Measurements from ENCODE around the gene PGS1.
A peak's percentile ranks its signal among the peaks of the same experiment; 100 is the strongest.

Gene PGS1

DNA sequence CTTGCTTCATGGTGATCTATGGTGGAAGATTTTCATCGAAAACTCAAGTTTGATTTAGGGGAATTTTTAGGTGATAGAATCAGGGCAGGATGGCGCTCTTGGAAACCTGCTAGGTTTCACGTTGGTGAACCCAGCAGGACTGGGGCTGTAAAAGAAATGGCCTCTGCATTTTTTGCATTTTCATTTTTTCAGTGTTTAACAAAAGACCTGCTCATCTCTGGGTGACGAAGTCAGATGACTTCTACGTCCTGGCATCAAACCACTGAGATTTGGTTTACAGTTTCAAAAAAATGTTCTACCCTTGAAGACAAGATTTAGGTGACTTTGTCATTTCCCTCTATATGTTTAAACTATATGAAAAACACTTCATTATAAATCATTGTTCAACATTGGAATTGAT lies 1.9 kb downstream of the PGS1 start:
- Histone ChIP-seq H3K9me3 (ENCODE audit: control insufficient read depth in 1 of 2, low read length in 2 of 2) (no peaks in the 10 kb centered on the region), H3K36me3 (ENCODE audit: control insufficient read depth in 1 of 2, insufficient read depth in 2 of 2, low read length in 2 of 2) (peaks cover 0 to 12% of the 10 kb centered on the region in 2 donors), H3K4me1 (ENCODE audit: control insufficient read depth in 1 of 2, insufficient read depth in 2 of 2, low read length in 2 of 2) (peaks cover 11 to 20% of the 10 kb centered on the region in 2 donors), H3K27me3 (ENCODE audit: low read depth, low read length) (no peaks in the 10 kb centered on the region), H3K4me3 (ENCODE audit: low read depth in 1 of 2, low read length in 2 of 2) (no peak overlapping the region), H3K27ac (ENCODE audit: low read length) (peak overlapping the region; percentile 71)

DNA sequence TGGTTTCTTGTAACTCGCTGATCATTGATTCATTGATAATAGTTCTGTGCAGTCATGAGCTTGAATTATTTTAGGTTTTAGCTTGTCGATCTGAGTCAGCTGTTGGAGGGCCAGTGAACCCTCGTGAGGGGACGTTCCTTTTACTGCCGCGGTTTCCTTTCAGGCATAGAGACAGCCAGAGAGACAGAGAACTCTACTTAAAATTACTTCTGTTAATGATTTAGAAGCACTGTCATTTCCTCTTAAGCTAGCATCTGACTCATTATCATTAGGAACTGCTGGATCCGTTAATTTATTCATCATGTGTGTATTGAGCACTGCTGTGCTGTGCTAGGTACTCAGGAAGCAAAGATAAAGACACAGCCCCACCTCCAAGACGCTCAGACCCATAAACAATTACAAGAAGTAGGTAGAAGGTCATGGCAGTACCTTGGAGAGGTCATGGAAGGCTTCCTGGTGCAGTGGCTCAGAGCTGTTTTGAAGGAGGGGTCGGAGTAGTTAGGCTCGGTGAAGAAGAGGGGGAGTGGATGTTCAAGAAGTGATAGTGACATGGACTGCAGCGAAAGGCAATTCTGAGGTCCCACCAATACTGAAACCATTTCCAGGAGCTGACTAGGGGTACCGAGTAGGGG lies 3.3 kb downstream of the PGS1 start:
- Histone ChIP-seq H3K9me3 (ENCODE audit: control insufficient read depth in 1 of 2, low read length in 2 of 2) (no peaks in the 10 kb centered on the region), H3K27me3 (ENCODE audit: low read depth, low read length) (no peaks in the 10 kb centered on the region), H3K27ac (ENCODE audit: low read length) (peak overlapping the region; percentile 71), H3K4me3 (ENCODE audit: low read depth in 1 of 2, low read length in 2 of 2) (peak overlapping the region in 1 of 2 donors; percentile 17), H3K4me1 (ENCODE audit: control insufficient read depth in 1 of 2, insufficient read depth in 2 of 2, low read length in 2 of 2) (peaks cover 11 to 16% of the 10 kb centered on the region in 2 donors), H3K36me3 (ENCODE audit: control insufficient read depth in 1 of 2, insufficient read depth in 2 of 2, low read length in 2 of 2) (peaks cover 0 to 12% of the 10 kb centered on the region in 2 donors)

DNA sequence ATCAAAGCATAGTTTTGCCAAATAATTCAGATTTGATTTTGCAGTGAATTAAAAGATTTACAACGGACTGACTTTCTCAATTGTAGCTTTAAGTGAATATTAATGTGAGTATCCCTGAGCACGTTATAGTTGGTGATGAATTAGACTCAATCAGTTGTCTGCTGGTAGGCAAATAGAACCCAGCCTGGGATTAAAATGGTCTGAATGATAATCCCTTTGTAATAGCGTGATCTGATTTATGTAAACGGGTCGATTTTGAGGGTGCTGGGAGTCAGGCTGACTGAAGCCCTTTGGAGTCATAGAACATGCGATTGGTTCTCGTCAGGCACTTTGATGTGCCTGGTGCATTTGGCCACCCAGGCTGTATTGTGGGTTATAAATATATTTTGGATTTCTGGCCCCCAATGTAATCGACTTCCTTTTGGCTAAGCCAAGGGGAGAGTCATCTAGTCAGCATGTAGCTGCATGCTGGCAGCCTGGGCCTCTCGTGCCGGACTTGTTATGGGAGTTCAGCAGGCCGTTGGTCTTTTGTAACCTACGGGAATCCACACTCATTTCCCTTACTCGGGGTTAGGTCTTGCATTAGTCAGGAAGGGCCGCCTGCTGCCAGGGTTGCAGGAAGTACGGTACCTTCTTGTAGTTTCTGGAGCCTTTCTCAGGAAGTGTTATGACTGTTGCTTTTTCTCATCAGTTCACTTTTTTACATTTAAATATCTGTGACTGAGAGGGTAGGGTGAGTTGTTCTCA lies 5.4 kb downstream of the PGS1 start:
- Histone ChIP-seq H3K27me3 (ENCODE audit: low read depth, low read length) (no peaks in the 10 kb centered on the region), H3K9me3 (ENCODE audit: control insufficient read depth in 1 of 2, low read length in 2 of 2) (no peaks in the 10 kb centered on the region), H3K4me1 (ENCODE audit: control insufficient read depth in 1 of 2, insufficient read depth in 2 of 2, low read length in 2 of 2) (peaks cover 16 to 20% of the 10 kb centered on the region in 2 donors), H3K36me3 (ENCODE audit: control insufficient read depth in 1 of 2, insufficient read depth in 2 of 2, low read length in 2 of 2) (peaks cover 0 to 7% of the 10 kb centered on the region in 2 donors), H3K4me3 (ENCODE audit: low read depth in 1 of 2, low read length in 2 of 2) (no peak overlapping the region), H3K27ac (ENCODE audit: low read length) (peak overlapping the region; percentile 85)

DNA sequence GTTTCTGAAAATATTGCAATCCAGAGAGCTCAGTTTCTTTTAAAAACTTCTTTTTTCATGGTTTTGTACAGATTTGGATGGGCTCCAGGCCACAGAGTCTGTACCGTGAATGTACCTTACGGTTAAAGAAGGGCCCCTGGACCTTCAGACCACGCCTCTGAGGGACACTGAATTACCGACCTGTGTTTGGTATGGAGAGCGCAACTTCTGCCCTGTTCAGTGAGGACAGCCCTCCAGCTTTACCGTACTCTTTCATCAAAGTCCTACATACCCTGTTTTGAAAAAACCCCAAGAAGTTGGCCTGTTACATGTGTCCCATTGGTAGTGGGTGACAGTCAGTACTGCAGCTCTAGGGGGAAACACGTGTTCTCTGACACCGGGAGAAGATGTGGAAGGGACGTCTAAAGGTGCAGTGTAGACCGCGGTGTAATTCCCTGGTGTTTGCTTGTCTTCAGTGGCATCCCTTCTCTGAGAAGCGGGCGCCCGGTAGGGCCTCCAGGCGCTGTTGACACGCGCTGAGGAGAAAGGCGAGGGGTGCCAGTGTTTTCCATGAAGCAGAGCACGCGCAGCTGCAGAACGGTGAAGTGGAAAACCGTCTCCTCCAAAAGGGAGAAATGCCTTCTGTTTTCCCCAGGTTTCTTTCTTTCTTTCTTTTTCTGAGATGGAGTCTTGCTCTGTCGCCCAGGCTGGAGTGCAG lies 6.2 kb downstream of the PGS1 start:
- no peaks in the 10 kb centered on the region for H3K27me3 ChIP-seq (ENCODE audit: low read depth, low read length)
- H3K4me1 ChIP-seq (ENCODE audit: control insufficient read depth in 1 of 2, insufficient read depth in 2 of 2, low read length in 2 of 2) = peaks cover 12 to 13% of the 10 kb centered on the region in 2 donors
- H3K36me3 ChIP-seq (ENCODE audit: control insufficient read depth in 1 of 2, insufficient read depth in 2 of 2, low read length in 2 of 2) = peaks cover 0 to 5% of the 10 kb centered on the region in 2 donors
- H3K27ac ChIP-seq (ENCODE audit: low read length) = peak overlapping the region; percentile 85
- peak overlapping the region in 1 of 2 donors; percentile 32 for H3K4me3 ChIP-seq (ENCODE audit: low read depth in 1 of 2, low read length in 2 of 2)
- H3K9me3 ChIP-seq (ENCODE audit: control insufficient read depth in 1 of 2, low read length in 2 of 2) = no peaks in the 10 kb centered on the region

DNA sequence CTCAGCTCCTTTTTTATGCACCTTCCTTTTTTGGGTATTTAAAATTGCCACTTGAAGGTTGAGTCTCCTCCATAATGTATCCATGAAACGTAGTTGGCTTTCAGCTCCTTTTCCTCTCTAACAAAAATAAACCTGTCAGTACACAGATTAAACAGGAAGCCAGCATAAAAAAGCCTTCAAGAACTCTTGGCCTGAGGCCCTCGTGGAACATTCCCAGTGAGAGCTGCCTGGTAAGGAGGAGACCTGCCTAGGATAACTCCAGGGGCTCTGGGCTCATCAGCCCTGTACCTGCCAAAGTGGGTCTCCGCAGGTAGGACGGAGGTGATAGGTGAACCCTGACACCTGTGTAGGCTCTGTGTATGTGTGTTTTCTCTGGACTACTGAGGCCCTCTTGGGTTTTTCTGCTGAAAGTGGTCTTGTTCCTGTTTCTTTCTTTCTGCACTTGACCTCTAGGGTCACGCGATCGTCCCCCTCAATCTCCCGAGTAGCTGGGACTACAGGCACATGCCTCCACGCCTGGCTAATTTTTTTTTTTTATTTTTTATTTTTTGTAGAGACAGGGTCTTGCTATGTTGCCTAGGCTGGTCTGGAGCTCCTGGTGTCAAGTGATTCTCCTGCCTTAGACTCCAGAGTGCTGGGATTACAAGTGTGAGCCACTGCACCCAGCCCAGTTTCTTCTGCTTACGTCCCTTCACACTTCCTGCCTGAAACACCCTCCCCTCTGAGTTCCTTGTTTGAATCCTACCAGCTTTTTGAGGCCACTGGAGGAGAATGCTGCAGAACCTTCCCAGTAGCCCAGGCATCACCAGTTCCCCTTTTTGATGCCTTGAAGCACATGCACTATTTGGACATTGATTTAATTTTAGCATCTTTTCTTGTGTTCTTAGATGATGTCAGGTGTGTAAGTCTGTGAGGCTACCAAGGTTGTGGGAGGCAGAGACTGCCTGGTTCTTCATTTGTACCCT lies 9.8 kb downstream of the PGS1 start:
- Histone ChIP-seq H3K27me3 (ENCODE audit: low read depth, low read length) (no peaks in the 10 kb centered on the region), H3K4me1 (ENCODE audit: control insufficient read depth in 1 of 2, insufficient read depth in 2 of 2, low read length in 2 of 2) (peaks cover 0 to 15% of the 10 kb centered on the region in 2 donors), H3K4me3 (ENCODE audit: low read depth in 1 of 2, low read length in 2 of 2) (peak overlapping the region in 1 of 2 donors; percentile 35), H3K36me3 (ENCODE audit: control insufficient read depth in 1 of 2, insufficient read depth in 2 of 2, low read length in 2 of 2) (peaks cover under 1 to 6% of the 10 kb centered on the region in 2 donors), H3K9me3 (ENCODE audit: control insufficient read depth in 1 of 2, low read length in 2 of 2) (no peaks in the 10 kb centered on the region), H3K27ac (ENCODE audit: low read length) (peak overlapping the region; percentile 78)

DNA sequence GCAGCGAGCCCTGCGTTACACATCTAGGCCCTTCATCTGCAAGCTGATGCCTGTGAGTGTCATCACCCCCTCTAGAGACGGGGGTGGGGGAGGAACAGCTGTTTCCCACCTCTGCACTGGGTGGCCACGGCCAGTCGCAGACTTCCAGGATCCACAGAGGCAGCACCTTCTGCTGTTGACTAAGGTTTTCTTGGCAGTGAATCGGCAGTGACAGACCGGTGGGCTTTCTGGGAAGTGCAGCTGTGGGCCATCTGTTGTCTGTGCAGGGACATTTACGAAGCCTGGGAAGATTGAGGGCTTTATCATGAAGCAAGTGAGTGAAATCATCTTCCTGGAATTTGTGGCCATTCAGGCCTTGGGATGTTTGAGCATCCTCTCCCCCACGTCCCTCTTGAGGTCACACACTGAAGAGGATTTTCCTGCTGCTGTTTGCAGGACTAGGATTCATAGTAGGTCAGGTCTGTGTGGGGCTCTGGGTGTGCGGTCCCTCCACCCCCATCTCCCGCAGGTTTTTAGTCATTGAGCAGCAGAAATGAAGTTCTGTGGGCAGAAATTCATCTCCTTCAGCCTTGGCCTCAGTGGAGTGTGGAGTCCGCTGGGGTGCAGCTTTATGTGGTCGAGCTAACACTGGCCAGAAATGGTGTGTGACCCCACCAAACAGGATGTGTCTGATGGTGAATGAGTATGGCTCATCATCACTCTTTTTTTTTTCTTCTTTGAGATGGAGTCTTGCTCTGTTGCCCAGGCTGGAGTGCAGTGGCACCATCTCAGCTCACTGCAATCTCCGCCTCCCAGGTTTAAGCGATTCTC lies 12.0 kb downstream of the PGS1 start:
- no peaks in the 10 kb centered on the region for H3K9me3 ChIP-seq (ENCODE audit: control insufficient read depth in 1 of 2, low read length in 2 of 2)
- H3K27me3 ChIP-seq (ENCODE audit: low read depth, low read length) = no peaks in the 10 kb centered on the region
- H3K36me3 ChIP-seq (ENCODE audit: control insufficient read depth in 1 of 2, insufficient read depth in 2 of 2, low read length in 2 of 2) = peaks cover 4 to 10% of the 10 kb centered on the region in 2 donors
- peaks cover 0 to 15% of the 10 kb centered on the region in 2 donors for H3K4me1 ChIP-seq (ENCODE audit: control insufficient read depth in 1 of 2, insufficient read depth in 2 of 2, low read length in 2 of 2)
- no peak overlapping the region for H3K4me3 ChIP-seq (ENCODE audit: low read depth in 1 of 2, low read length in 2 of 2)
- no peak overlapping the region for H3K27ac ChIP-seq (ENCODE audit: low read length)

DNA sequence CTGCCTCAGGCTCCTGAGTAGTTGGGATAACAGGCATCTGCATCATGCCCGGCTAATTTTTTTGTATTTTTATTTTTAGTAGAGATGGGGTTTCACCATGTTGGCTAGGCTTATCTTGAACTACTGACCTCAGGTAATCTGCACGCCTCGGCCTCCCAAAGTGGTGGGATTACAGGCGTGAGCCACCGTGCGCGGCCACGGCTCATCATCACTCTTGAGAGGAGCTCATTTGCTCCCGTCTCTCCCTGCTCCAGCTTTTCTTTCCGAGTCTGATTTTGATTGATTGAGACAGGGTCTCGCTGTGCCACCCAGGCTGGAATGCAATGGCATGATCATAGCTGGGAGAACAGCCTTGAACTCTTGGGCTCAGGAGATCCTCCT lies 12.6 kb downstream of the PGS1 start:
- Histone ChIP-seq H3K27ac (ENCODE audit: low read length) (no peak overlapping the region), H3K27me3 (ENCODE audit: low read depth, low read length) (no peaks in the 10 kb centered on the region)

DNA sequence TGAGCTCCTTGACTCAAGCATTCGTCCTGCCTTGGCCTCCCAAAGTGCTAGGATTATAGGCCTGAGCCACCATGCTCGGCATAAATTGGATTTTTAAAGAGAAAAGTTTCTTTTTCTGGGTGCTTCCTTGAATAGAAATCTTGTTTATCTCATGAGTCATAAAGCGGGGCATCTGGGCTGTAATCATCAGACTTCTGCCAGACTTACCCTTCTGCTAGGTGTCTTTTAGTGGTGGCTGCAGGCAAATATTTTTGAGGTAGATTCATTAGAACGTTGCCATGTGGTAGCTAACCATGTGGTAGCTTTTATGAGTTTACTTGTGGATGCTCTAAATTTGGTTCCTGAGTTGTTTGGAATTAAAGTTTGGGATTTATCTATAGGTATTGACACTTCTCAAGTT lies 13.4 kb downstream of the PGS1 start:
- no peak overlapping the region for H3K27ac ChIP-seq (ENCODE audit: low read length)
- H3K9me3 ChIP-seq (ENCODE audit: control insufficient read depth in 1 of 2, low read length in 2 of 2) = no peaks in the 10 kb centered on the region
- H3K36me3 ChIP-seq (ENCODE audit: control insufficient read depth in 1 of 2, insufficient read depth in 2 of 2, low read length in 2 of 2) = peaks cover 6 to 15% of the 10 kb centered on the region in 2 donors
- H3K4me3 ChIP-seq (ENCODE audit: low read depth in 1 of 2, low read length in 2 of 2) = no peak overlapping the region
- peaks cover 0 to 15% of the 10 kb centered on the region in 2 donors for H3K4me1 ChIP-seq (ENCODE audit: control insufficient read depth in 1 of 2, insufficient read depth in 2 of 2, low read length in 2 of 2)
- H3K27me3 ChIP-seq (ENCODE audit: low read depth, low read length) = no peaks in the 10 kb centered on the region

More for the DNA sequence above, 12.6 kb downstream of the PGS1 start:
- H3K4me1 ChIP-seq (ENCODE audit: control insufficient read depth in 1 of 2, insufficient read depth in 2 of 2, low read length in 2 of 2) = peaks cover 0 to 15% of the 10 kb centered on the region in 2 donors
- no peaks in the 10 kb centered on the region for H3K9me3 ChIP-seq (ENCODE audit: control insufficient read depth in 1 of 2, low read length in 2 of 2)
- H3K36me3 ChIP-seq (ENCODE audit: control insufficient read depth in 1 of 2, insufficient read depth in 2 of 2, low read length in 2 of 2) = peaks cover 4 to 10% of the 10 kb centered on the region in 2 donors
- H3K4me3 ChIP-seq (ENCODE audit: low read depth in 1 of 2, low read length in 2 of 2) = no peak overlapping the region

DNA sequence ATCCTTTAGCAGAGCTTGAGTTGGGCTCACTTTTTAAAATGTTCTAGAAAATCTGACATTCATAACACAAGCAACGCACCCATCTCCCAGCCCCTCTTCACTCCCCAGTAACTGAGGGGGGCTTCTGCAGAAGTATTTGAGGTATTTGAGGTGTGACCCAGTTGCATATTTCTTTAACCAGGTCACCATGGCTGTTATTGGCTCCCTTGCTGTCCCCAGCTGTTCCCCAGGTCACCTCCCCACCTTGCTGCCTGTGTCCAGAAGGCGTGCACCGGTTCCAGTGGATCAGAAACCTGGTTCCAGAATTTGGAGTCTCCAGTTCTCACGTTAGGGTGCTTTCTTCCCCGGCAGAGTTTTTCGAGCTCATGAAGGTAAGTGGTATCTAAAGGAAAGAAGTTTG lies 13.8 kb downstream of the PGS1 start:
- H3K27ac ChIP-seq (ENCODE audit: low read length) = peak overlapping the region; percentile 16
- peaks cover 10 to 16% of the 10 kb centered on the region in 2 donors for H3K36me3 ChIP-seq (ENCODE audit: control insufficient read depth in 1 of 2, insufficient read depth in 2 of 2, low read length in 2 of 2)
- no peaks in the 10 kb centered on the region for H3K9me3 ChIP-seq (ENCODE audit: control insufficient read depth in 1 of 2, low read length in 2 of 2)
- no peak overlapping the region for H3K4me3 ChIP-seq (ENCODE audit: low read depth in 1 of 2, low read length in 2 of 2)
- H3K4me1 ChIP-seq (ENCODE audit: control insufficient read depth in 1 of 2, insufficient read depth in 2 of 2, low read length in 2 of 2) = peaks cover 0 to 15% of the 10 kb centered on the region in 2 donors
- no peaks in the 10 kb centered on the region for H3K27me3 ChIP-seq (ENCODE audit: low read depth, low read length)

DNA sequence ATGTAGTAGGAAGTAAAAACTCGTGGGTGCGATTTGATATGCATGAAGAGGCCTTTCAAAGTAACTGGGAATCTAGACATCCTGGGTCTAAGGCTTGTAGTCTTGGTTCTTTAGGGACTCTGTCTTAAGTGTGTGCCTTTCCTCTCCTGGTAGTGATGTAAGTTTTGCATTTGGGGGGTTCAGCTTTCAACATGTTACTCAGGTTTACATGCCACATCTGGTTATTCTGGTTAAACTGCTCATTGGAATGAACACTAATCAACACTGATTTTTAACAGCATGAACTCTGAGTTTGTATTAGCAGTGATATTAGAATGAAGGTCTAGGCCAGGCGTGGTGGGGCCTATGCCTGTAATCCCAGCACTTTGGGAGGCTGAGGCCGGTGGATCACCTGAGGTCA lies 15.1 kb downstream of the PGS1 start:
- no peaks in the 10 kb centered on the region for H3K9me3 ChIP-seq (ENCODE audit: control insufficient read depth in 1 of 2, low read length in 2 of 2)
- H3K4me1 ChIP-seq (ENCODE audit: control insufficient read depth in 1 of 2, insufficient read depth in 2 of 2, low read length in 2 of 2) = peaks cover 0 to 8% of the 10 kb centered on the region in 2 donors
- no peaks in the 10 kb centered on the region for H3K27me3 ChIP-seq (ENCODE audit: low read depth, low read length)
- H3K27ac ChIP-seq (ENCODE audit: low read length) = no peak overlapping the region
- H3K36me3 ChIP-seq (ENCODE audit: control insufficient read depth in 1 of 2, insufficient read depth in 2 of 2, low read length in 2 of 2) = peaks cover 16 to 20% of the 10 kb centered on the region in 2 donors
- H3K4me3 ChIP-seq (ENCODE audit: low read depth in 1 of 2, low read length in 2 of 2) = no peak overlapping the region
